Osteocyte (in vitro differentiated cells): Measurements from ENCODE around the gene FAM114A1. TPM values are rescaled to one million over a fixed set of nuclear protein-coding genes. Genes with fewer than 3 reads are reported as not detected.
A peak's percentile ranks its signal among the peaks of the same experiment; 100 is the strongest.
"Not testable (repeated sequence)": the region's sequence is repeated elsewhere in the genome, so short reads cannot be mapped to it uniquely, and the experiment has no call there.

Experiments
- DNase-seq: peaks from one replicate; pipeline ENCODE4 v3.0.0; 2021; ENCODE audit warnings: mixed read lengths; ENCODE audit not compliant: unreplicated experiment; ENCODE audit errors: extremely low spot score
- H3K27ac Mint-ChIP-seq: one replicate; pipeline ENCODE4 v1.8.0; 2021; ENCODE audit warnings: mild to moderate bottlenecking, mixed read lengths; ENCODE audit not compliant: unreplicated experiment
- H3K27me3 Mint-ChIP-seq: one replicate; pipeline ENCODE4 v1.8.0; 2021; ENCODE audit warnings: mixed read lengths; ENCODE audit not compliant: unreplicated experiment
- H3K36me3 Mint-ChIP-seq: one replicate; pipeline ENCODE4 v1.8.0; 2021; ENCODE audit warnings: mixed read lengths; ENCODE audit not compliant: unreplicated experiment
- H3K4me1 Mint-ChIP-seq: one replicate; pipeline ENCODE4 v1.8.0; 2021; ENCODE audit warnings: mixed read lengths; ENCODE audit not compliant: unreplicated experiment
- H3K4me3 Mint-ChIP-seq: one replicate; pipeline ENCODE4 v1.8.0; 2021; ENCODE audit warnings: mild to moderate bottlenecking, moderate library complexity, mixed read lengths; ENCODE audit not compliant: unreplicated experiment
- H3K9me3 Mint-ChIP-seq: one replicate; pipeline ENCODE4 v1.8.0; 2021; ENCODE audit warnings: mixed read lengths; ENCODE audit not compliant: unreplicated experiment
- CTCF ChIP-seq: fragments of 200-600 bp; sonication (generic); IDR thresholded peaks from 2 replicates; pipeline ENCODE4 v1.5.0; 2021; ENCODE audit warnings: antibody characterized with exemption, mild to moderate bottlenecking, moderate library complexity
- total RNA-seq: library from RNA; stranded (reverse); gene quantifications from 2 replicates; pipeline ENCODE4 v1.2.1, GENCODE V29; 2021

Gene FAM114A1
- total RNA-seq, 1 donor from 2014 or later = 139 TPM

DNA sequence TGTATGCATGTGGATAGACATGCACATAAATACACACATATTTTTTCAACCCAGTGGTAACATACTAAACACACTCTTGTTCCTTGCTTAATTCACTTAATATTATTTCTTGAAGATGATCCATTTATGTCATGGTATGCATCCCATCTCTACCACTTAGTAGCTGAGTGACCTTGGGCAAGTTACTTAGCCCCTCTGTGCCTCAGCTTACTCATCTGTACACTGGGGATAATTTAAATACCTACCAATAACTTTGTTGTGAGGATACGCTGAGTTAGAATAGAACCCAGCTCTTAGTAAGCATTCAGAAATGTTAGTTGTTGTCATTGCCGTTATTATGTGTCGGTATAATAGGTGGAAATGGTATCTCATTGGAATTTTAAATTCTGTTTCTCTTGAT is 41.4 kb downstream of the FAM114A1 start:
- Mint-ChIP-seq H3K27ac (no peak overlapping the region), H3K4me3 (no peak overlapping the region), H3K9me3 (no peaks in the 10 kb centered on the region), H3K36me3 (peaks cover 66% of the 10 kb centered on the region), H3K27me3 (no peaks in the 10 kb centered on the region), H3K4me1 (no peaks in the 10 kb centered on the region)
- no peak for DNase-seq
- TF ChIP-seq CTCF = no peak

DNA sequence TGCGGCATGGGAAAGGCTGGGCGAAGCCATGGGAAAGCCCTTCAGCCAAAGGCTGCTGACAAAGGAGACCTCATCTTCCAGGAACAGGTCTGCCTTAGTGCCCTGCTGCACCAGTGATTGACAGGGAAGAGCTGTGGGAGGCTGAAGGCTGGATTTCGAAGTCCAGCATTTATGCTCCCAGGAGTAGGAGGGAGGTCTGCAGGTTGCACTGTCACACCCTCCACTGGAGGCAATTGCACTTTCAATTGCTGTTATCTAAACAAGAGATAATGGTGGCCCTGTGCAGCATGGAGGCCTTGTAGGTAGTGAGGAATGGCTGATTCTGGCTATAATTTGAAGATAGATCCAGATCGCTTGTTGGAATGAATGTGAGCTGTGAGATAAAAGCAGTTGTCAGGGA is 43.7 kb downstream of the FAM114A1 start:
- Mint-ChIP-seq H3K4me3 (no peak overlapping the region), H3K36me3 (peaks cover 64% of the 10 kb centered on the region), H3K27ac (no peak overlapping the region), H3K9me3 (no peaks in the 10 kb centered on the region), H3K4me1 (no peaks in the 10 kb centered on the region), H3K27me3 (no peaks in the 10 kb centered on the region)
- TF ChIP-seq CTCF = no peak
- no peak for DNase-seq

DNA sequence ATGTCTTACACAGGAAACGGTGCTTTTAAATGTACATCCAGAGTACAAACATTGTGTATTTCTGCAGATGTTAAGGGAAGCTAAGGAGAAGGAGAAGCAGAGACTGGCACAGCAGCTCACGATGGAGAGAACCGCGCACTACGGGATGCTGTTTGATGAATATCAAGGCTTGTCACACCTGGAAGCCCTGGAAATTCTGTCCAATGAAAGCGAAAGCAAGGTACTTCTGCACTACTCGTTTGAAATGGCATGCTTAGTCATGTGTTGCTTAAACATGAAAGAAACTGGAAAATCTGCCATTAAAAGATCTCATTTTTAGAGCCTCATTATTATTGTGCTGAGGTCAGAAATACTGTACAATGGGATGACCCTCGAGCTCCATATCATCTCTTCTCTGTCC is 47.2 kb downstream of the FAM114A1 start:
- Mint-ChIP-seq H3K36me3 (peaks cover 53% of the 10 kb centered on the region), H3K27me3 (no peaks in the 10 kb centered on the region), H3K27ac (no peak overlapping the region), H3K4me1 (peaks cover 6% of the 10 kb centered on the region), H3K9me3 (no peaks in the 10 kb centered on the region), H3K4me3 (no peak overlapping the region)
- TF ChIP-seq CTCF = no peak
- no peak for DNase-seq

GRCh38 chr4:38916267-38916666 is 48.7 kb downstream of the FAM114A1 start:
- H3K4me3 Mint-ChIP-seq, DNase-seq: not testable (repeated sequence)
- peaks cover 42% of the 10 kb centered on the region for H3K36me3 Mint-ChIP-seq

DNA sequence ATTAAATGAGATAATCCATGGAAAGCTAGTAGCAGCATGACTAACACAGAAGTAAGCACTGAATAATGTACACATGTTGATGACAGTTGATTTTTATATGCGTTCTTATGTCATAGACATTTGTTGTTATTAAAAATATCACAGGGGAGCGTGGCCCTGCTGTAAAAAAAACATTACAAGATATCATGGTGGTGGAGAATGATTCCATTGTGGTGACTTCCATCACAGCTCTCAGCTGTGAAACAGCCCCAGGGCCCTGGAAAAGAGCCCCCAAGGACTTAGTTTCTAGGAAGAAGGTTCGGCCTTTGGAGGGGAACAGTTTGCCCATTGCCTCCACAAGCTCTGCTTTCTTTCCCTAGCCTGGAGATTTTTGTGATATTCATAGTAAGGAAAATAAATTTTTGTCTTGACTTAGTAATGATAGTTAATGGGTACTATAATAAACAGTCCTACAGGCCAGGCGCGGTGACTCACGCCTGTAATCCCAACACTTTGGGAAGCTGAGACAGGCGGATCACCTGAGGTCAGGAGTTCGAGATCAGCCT is 49.9 kb downstream of the FAM114A1 start:
- DNase-seq = no peak
- TF ChIP-seq CTCF = no peak
- Mint-ChIP-seq H3K4me3 (no peak overlapping the region), H3K9me3 (no peaks in the 10 kb centered on the region), H3K4me1 (peaks cover 25% of the 10 kb centered on the region), H3K27me3 (no peaks in the 10 kb centered on the region), H3K27ac (peak overlapping the region; percentile 18), H3K36me3 (peaks cover 45% of the 10 kb centered on the region)

More at GRCh38 chr4:38916267-38916666, 48.7 kb downstream of the FAM114A1 start:
- H3K27me3 Mint-ChIP-seq, H3K27ac Mint-ChIP-seq, H3K9me3 Mint-ChIP-seq: not testable (repeated sequence)
- H3K4me1 Mint-ChIP-seq = peaks cover 21% of the 10 kb centered on the region

DNA sequence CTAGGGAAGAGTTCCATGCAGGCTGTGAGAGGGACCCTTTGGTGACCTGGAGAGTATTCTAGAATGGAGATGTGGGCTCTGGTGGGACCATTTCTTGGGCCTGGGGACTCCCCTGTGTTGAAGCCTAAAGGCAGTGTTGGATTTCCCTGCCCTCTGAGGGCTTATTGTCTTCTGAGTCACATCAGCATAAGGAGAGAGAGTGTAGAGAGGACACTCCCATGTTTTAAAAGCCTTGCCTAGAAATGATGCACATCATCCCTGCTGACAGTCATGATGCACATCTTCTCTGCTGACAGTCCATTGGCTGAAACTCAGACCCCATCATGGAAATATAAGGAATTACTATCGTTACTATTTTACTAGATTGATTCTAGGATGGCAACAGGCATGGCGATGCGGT is 51.9 kb downstream of the FAM114A1 start:
- no peaks in the 10 kb centered on the region for H3K9me3 Mint-ChIP-seq
- H3K4me1 Mint-ChIP-seq = peaks cover 31% of the 10 kb centered on the region
- peak overlapping the region; percentile 41 for H3K27ac Mint-ChIP-seq
- H3K27me3 Mint-ChIP-seq = no peaks in the 10 kb centered on the region
- DNase-seq = no peak
- TF ChIP-seq CTCF = no peak
- H3K36me3 Mint-ChIP-seq = peaks cover 48% of the 10 kb centered on the region
- no peak overlapping the region for H3K4me3 Mint-ChIP-seq
